Spleen (tissue), 7 donors: Measurements from ENCODE around the gene DGKB.

Experiments used
- CTCF ChIP-seq, 11 experiments: fragments of 200-600 bp in 7 of 11; fragments of 450-650 bp in 4 of 11; sonication (generic) in 4 of 11; IDR thresholded peaks in 8 of 11; conservative IDR thresholded peaks in 3 of 11; 1 replicate in 7 of 11; 2 replicates in 4 of 11; pipeline versions ENCODE4 v1.4.0 to v1.8.0; 2016 to 2021; ENCODE audit warnings: antibody characterized with exemption in 11 of 11, inconsistent platforms in 4 of 11, mild to moderate bottlenecking in 1 of 11
- POLR2A ChIP-seq, 3 donors: fragments of 450-650 bp; IDR thresholded peaks; one replicate each; pipeline ENCODE4 v1.5.1; 2017; ENCODE audit warnings: antibody characterized with exemption in 3 of 3, mild to moderate bottlenecking in 1 of 3
- donor health status: DM: no; HTN: no; CAD: no; lungs with moderate emphysema.
- donor health status: DM: no; HTN: no; CAD: no.
- donor health status: DM: no; HTN: no; CAD: no.

- TF ChIP-seq CTCF (IDR thresholded peaks at IDR 0.05 in 8 of 11, conservative IDR thresholded peaks at IDR 0.05 in 3 of 11): no peak
- no peak for TF ChIP-seq POLR2A (IDR thresholded peaks at IDR 0.05)
Measured at GRCh38 chr7:14888962-14889361, 13.6 kb downstream of the DGKB start.
